ENCODE results near the gene ZNF778.
"Not testable (repeated sequence)": the region's sequence is repeated elsewhere in the genome, so short reads cannot be mapped to it uniquely, and the experiment has no call there.

ZNF778 gene

GRCh38 chr16:89257757-89258465 lies 40.4 kb downstream of the ZNF778 start:
- DNase-seq, result no peak

- not testable (repeated sequence) for DNase-seq
Observed at GRCh38 chr16:89259901-89260300, 42.4 kb downstream of the ZNF778 start.

- DNase-seq, result no peak
Observed at GRCh38 chr16:89261691-89262563, 44.4 kb downstream of the ZNF778 start.

- no peak for DNase-seq
Observed at GRCh38 chr16:89264800-89265550, 47.5 kb downstream of the ZNF778 start.

- DNase-seq, result no peak
Observed at GRCh38 chr16:89265647-89266046, 48.1 kb downstream of the ZNF778 start.

- no peak for DNase-seq
Observed at GRCh38 chr16:89266521-89267134, 49.1 kb downstream of the ZNF778 start.

- DNase-seq, result not testable (repeated sequence)
Observed at GRCh38 chr16:89267746-89268145, 50.2 kb downstream of the ZNF778 start.

GRCh38 chr16:89268585-89268984 lies 51.1 kb downstream of the ZNF778 start:
- no peak for DNase-seq

GRCh38 chr16:89268987-89269735 lies 51.7 kb downstream of the ZNF778 start:
- DNase-seq, result no peak

GRCh38 chr16:89269805-89270665 lies 52.5 kb downstream of the ZNF778 start:
- no peak for DNase-seq

- DNase-seq, result no peak
Observed at GRCh38 chr16:89270666-89271345, 53.3 kb downstream of the ZNF778 start.

GRCh38 chr16:89272631-89273030 lies 55.1 kb downstream of the ZNF778 start:
- DNase-seq, result no peak

GRCh38 chr16:89273741-89274472 lies 56.4 kb downstream of the ZNF778 start:
- no peak for DNase-seq

- DNase-seq, result no peak
Observed at GRCh38 chr16:89274561-89275283, 57.2 kb downstream of the ZNF778 start.

GRCh38 chr16:89275284-89275584 lies 57.7 kb downstream of the ZNF778 start:
- DNase-seq, result no peak

- no peak for DNase-seq
Observed at GRCh38 chr16:89275837-89276720, 58.6 kb downstream of the ZNF778 start.

- DNase-seq, result no peak
Observed at GRCh38 chr16:89277049-89277448, 59.5 kb downstream of the ZNF778 start.

- no peak for DNase-seq
Observed at GRCh38 chr16:89277641-89278341, 60.3 kb downstream of the ZNF778 start.

All from hematopoietic multipotent progenitor cell treated with erythropoietin and hydrocortisone succinate and interleukin-3 and kit ligand, for 8 days (in vitro differentiated cells).